Type B pancreatic cell (in vitro differentiated cells): ENCODE results near the gene ARHGAP30. TPM values are rescaled to one million over a fixed set of nuclear protein-coding genes. Genes with fewer than 3 reads are reported as not detected.

ENCODE experiments used
- DNase-seq: peaks from one replicate; pipeline ENCODE4 v3.0.0; 2021; ENCODE audit warnings: mixed read lengths; ENCODE audit not compliant: unreplicated experiment; ENCODE audit errors: extremely low spot score
- H3K27ac Mint-ChIP-seq: 2 replicates; pipeline ENCODE4 v1.8.0; 2021; ENCODE audit warnings: mild to moderate bottlenecking, mixed read lengths
- H3K27me3 Mint-ChIP-seq: 2 replicates; pipeline ENCODE4 v1.8.0; 2021; ENCODE audit warnings: mixed read lengths
- H3K36me3 Mint-ChIP-seq: 2 replicates; pipeline ENCODE4 v1.8.0; 2021; ENCODE audit warnings: mixed read lengths
- H3K4me1 Mint-ChIP-seq: one replicate; pipeline ENCODE4 v1.8.0; 2021; ENCODE audit warnings: mixed read lengths; ENCODE audit not compliant: unreplicated experiment
- H3K4me3 Mint-ChIP-seq: 2 replicates; pipeline ENCODE4 v1.8.0; 2021; ENCODE audit warnings: mild to moderate bottlenecking, mixed read lengths
- H3K9me3 Mint-ChIP-seq: 2 replicates; pipeline ENCODE4 v1.8.0; 2021; ENCODE audit warnings: mixed read lengths
- CTCF ChIP-seq: fragments of 200-600 bp; sonication (generic); conservative IDR thresholded peaks from 2 replicates; pipeline ENCODE4 v1.5.0; 2021; ENCODE audit warnings: antibody characterized with exemption, mild to moderate bottlenecking
- total RNA-seq: library from RNA; stranded (reverse); gene quantifications from 2 replicates; pipeline ENCODE4 v1.2.1, GENCODE V29; 2021; ENCODE audit warnings: low replicate concordance

Gene ARHGAP30
- total RNA-seq, 1 donor from 2014 or later, result 1.3 TPM

DNA sequence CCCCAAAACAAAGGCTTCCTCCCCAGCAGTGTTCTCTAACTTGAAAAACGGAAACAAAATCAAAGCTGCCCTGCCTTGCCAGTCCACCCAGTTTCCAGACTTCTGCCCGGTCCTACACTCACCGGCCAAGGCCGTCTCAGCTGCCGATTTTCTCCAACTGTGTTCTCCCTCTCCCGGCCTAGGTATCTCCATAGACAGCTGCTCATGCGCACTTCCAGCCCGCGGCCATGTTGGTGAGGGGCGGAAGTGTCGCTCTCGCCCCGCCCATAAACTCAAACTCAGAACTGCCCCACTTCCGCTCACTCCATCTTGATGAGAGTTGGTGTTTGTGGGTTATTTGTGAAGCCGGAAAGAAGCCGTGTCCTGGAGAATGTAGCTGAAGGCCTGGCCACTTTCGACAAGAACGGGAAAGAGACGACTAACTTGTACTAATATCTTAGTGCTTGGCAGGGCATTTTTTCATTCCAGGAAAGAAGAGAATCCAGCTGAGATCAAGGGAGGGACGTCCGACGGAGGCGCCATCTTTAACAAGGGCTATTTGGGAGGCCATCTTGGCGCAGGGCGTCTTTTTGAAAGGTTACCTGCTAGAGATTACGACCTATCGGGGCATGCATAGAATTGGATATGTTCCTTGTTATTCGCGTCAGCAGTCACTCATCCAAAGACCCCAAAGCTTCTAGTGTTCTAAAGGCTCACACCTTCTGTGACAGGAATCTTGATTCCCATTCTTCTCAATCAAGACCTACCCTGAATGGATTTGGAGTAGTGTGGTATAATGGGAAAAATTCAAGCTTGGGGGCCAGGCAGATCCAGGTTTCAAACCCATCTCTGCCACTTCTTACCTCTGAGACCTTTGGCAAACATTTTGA lies 23.7 kb downstream of the ARHGAP30 start, which contains the start of gene USF1:
TSS of gene USF1 (minus strand) at position 242 of the 869 bp plus-strand sequence. CDS start 2,702 bp downstream, outside the sequence.
- H3K4me1 Mint-ChIP-seq, result peaks cover 8% of the 10 kb centered on the region
- peak within 1 kb of the TSS; percentile 97 for H3K27ac Mint-ChIP-seq
- H3K36me3 Mint-ChIP-seq, result peaks cover 30% of the 10 kb centered on the region
- H3K27me3 Mint-ChIP-seq, result no peaks in the 10 kb centered on the region
- no peak for TF ChIP-seq CTCF
- peaks cover 9% of the 10 kb centered on the region for H3K9me3 Mint-ChIP-seq
- peak; percentile 95 for DNase-seq
- peak within 1 kb of the TSS; percentile 96 for H3K4me3 Mint-ChIP-seq

GRCh38 chr1:161044908-161045735 lies 24.6 kb downstream of the ARHGAP30 start:
- Mint-ChIP-seq H3K4me1 (peaks cover 8% of the 10 kb centered on the region), H3K9me3 (peaks cover 9% of the 10 kb centered on the region), H3K4me3 (peak overlapping the region; percentile 96), H3K27me3 (no peaks in the 10 kb centered on the region), H3K27ac (peak overlapping the region; percentile 97), H3K36me3 (peaks cover 30% of the 10 kb centered on the region)
- no peak for TF ChIP-seq CTCF
- DNase-seq, result no peak

DNA sequence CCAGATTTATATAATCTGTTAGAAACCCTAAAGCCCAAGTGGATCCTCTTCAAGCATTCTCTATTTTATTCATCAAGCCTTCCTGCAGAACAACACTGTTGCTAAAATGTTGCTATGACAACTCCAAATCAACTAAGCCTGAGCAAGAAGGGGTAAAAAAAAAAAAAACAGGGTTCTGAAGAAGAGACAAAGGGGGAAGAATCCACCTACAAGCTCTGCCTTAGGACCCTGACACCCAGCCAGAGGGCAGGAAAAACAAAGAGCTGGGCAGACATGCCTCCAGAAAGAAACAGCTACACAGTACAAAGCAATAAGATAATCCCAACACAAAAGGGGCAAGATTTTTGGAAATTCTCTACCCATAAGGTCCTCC lies 25.2 kb downstream of the ARHGAP30 start:
- Mint-ChIP-seq H3K36me3 (peaks cover 35% of the 10 kb centered on the region), H3K27me3 (no peaks in the 10 kb centered on the region), H3K4me1 (peaks cover 8% of the 10 kb centered on the region), H3K9me3 (peaks cover 9% of the 10 kb centered on the region), H3K4me3 (peak overlapping the region; percentile 96), H3K27ac (peak overlapping the region; percentile 97)
- no peak for DNase-seq
- TF ChIP-seq CTCF, result no peak

- peak overlapping the region; percentile 91 for H3K27ac Mint-ChIP-seq
- TF ChIP-seq CTCF, result no peak
- no peaks in the 10 kb centered on the region for H3K27me3 Mint-ChIP-seq
- no peak for DNase-seq
- peak overlapping the region; percentile 90 for H3K4me3 Mint-ChIP-seq
- H3K4me1 Mint-ChIP-seq, result peaks cover 9% of the 10 kb centered on the region
- H3K36me3 Mint-ChIP-seq, result peaks cover 26% of the 10 kb centered on the region
- no peaks in the 10 kb centered on the region for H3K9me3 Mint-ChIP-seq
Measured at GRCh38 chr1:161039546-161039945, 30.1 kb downstream of the ARHGAP30 start.

GRCh38 chr1:161039154-161039545 lies 30.5 kb downstream of the ARHGAP30 start:
- H3K27ac Mint-ChIP-seq, result peak overlapping the region; percentile 91
- peaks cover 26% of the 10 kb centered on the region for H3K36me3 Mint-ChIP-seq
- H3K9me3 Mint-ChIP-seq, result no peaks in the 10 kb centered on the region
- H3K27me3 Mint-ChIP-seq, result no peaks in the 10 kb centered on the region
- no peak for DNase-seq
- TF ChIP-seq CTCF, result no peak
- peak overlapping the region; percentile 90 for H3K4me3 Mint-ChIP-seq
- peaks cover 6% of the 10 kb centered on the region for H3K4me1 Mint-ChIP-seq
